ENCODE measurements around the gene MYO5B. TPM values are rescaled to one million over a fixed set of nuclear protein-coding genes. Genes with fewer than 3 reads are reported as not detected.
A peak's percentile ranks its signal among the peaks of the same experiment; 100 is the strongest.
"Not testable (repeated sequence)": the region's sequence is repeated elsewhere in the genome, so short reads cannot be mapped to it uniquely, and the experiment has no call there.

MYO5B gene
- polyA plus RNA-seq, 6 donors from 2014 or later: 0.44 TPM; not detected in 5

- H3K9me3 Mint-ChIP-seq: peaks cover 0 to under 1% (median 0%) of the 10 kb centered on the region in 7 donors
- H3K4me1 Mint-ChIP-seq: peaks cover 3 to 9% (median 6%) of the 10 kb centered on the region in 3 donors
- ATAC-seq (ENCODE audit: low read depth in 2 of 2) (no peak), DNase-seq (no peak)
- H3K27me3 Mint-ChIP-seq: no peaks in the 10 kb centered on the region
- H3K36me3 Mint-ChIP-seq: peaks cover 0 to 14% of the 10 kb centered on the region in 2 donors
- no peak overlapping the region for H3K4me3 Mint-ChIP-seq
- H3K27ac Mint-ChIP-seq: no peak overlapping the region
Observed at GRCh38 chr18:49802623-49803022, 392.3 kb downstream of the MYO5B start.

GRCh38 chr18:49800491-49800890 lies 394.5 kb downstream of the MYO5B start:
- H3K4me1 Mint-ChIP-seq; H3K9me3 Mint-ChIP-seq; DNase-seq; ATAC-seq (ENCODE audit: low read depth in 2 of 2); H3K4me3 Mint-ChIP-seq; H3K27me3 Mint-ChIP-seq; H3K27ac Mint-ChIP-seq: not testable (repeated sequence)
- H3K36me3 Mint-ChIP-seq: peaks cover 0 to 28% of the 10 kb centered on the region in 2 donors

GRCh38 chr18:49799806-49800205 lies 395.1 kb downstream of the MYO5B start:
- not testable (repeated sequence) for H3K9me3 Mint-ChIP-seq; H3K27ac Mint-ChIP-seq; H3K27me3 Mint-ChIP-seq; H3K4me1 Mint-ChIP-seq; DNase-seq; ATAC-seq (ENCODE audit: low read depth in 2 of 2); H3K4me3 Mint-ChIP-seq
- peaks cover 0 to 28% of the 10 kb centered on the region in 2 donors for H3K36me3 Mint-ChIP-seq

GRCh38 chr18:49798001-49798400 lies 396.9 kb downstream of the MYO5B start:
- H3K27me3 Mint-ChIP-seq: no peaks in the 10 kb centered on the region
- no peaks in the 10 kb centered on the region for H3K4me1 Mint-ChIP-seq
- H3K4me3 Mint-ChIP-seq: no peak overlapping the region
- no peak for ATAC-seq (ENCODE audit: low read depth in 2 of 2)
- H3K36me3 Mint-ChIP-seq: peaks cover 0 to 36% of the 10 kb centered on the region in 2 donors
- DNase-seq: no peak
- H3K9me3 Mint-ChIP-seq: no peaks in the 10 kb centered on the region
- peak overlapping the region in 1 of 6 donors; percentile 57 for H3K27ac Mint-ChIP-seq

GRCh38 chr18:49795612-49796552 lies 399.1 kb downstream of the MYO5B start:
- Mint-ChIP-seq H3K27me3 (no peaks in the 10 kb centered on the region), H3K4me1 (no peaks in the 10 kb centered on the region), H3K9me3 (no peaks in the 10 kb centered on the region), H3K27ac (no peak overlapping the region), H3K4me3 (no peak overlapping the region), H3K36me3 (peaks cover 7 to 44% of the 10 kb centered on the region in 2 donors)
- DNase-seq (no peak), ATAC-seq (ENCODE audit: low read depth in 2 of 2) (no peak)

- no peaks in the 10 kb centered on the region for H3K9me3 Mint-ChIP-seq
- ATAC-seq (ENCODE audit: low read depth in 2 of 2) (no peak), DNase-seq (no peak)
- no peaks in the 10 kb centered on the region for H3K27me3 Mint-ChIP-seq
- no peak overlapping the region for H3K27ac Mint-ChIP-seq
- no peaks in the 10 kb centered on the region for H3K4me1 Mint-ChIP-seq
- H3K36me3 Mint-ChIP-seq: peaks cover 13 to 39% of the 10 kb centered on the region in 2 donors
- H3K4me3 Mint-ChIP-seq: no peak overlapping the region
Observed at GRCh38 chr18:49794743-49795142, 400.2 kb downstream of the MYO5B start.

GRCh38 chr18:49789560-49790134 lies 405.3 kb downstream of the MYO5B start:
- H3K9me3 Mint-ChIP-seq; H3K27ac Mint-ChIP-seq; H3K27me3 Mint-ChIP-seq; ATAC-seq (ENCODE audit: low read depth in 2 of 2); DNase-seq; H3K4me3 Mint-ChIP-seq; H3K4me1 Mint-ChIP-seq: not testable (repeated sequence)
- H3K36me3 Mint-ChIP-seq: peaks cover 19 to 44% of the 10 kb centered on the region in 2 donors

GRCh38 chr18:49788327-49788898 lies 406.5 kb downstream of the MYO5B start:
- Mint-ChIP-seq H3K27me3 (no peaks in the 10 kb centered on the region), H3K36me3 (peaks cover 31 to 43% of the 10 kb centered on the region in 2 donors), H3K27ac (no peak overlapping the region), H3K4me3 (no peak overlapping the region), H3K9me3 (no peaks in the 10 kb centered on the region), H3K4me1 (no peaks in the 10 kb centered on the region)
- DNase-seq: no peak
- ATAC-seq (ENCODE audit: low read depth in 2 of 2): no peak

GRCh38 chr18:49786019-49786720 lies 408.8 kb downstream of the MYO5B start:
- no peaks in the 10 kb centered on the region for H3K27me3 Mint-ChIP-seq
- no peak overlapping the region for H3K4me3 Mint-ChIP-seq
- no peaks in the 10 kb centered on the region for H3K4me1 Mint-ChIP-seq
- no peak for ATAC-seq (ENCODE audit: low read depth in 2 of 2)
- no peaks in the 10 kb centered on the region for H3K9me3 Mint-ChIP-seq
- peaks cover 45 to 47% of the 10 kb centered on the region in 2 donors for H3K36me3 Mint-ChIP-seq
- H3K27ac Mint-ChIP-seq: no peak overlapping the region
- DNase-seq: no peak

GRCh38 chr18:49784427-49785185 lies 410.3 kb downstream of the MYO5B start:
- H3K27me3 Mint-ChIP-seq: no peaks in the 10 kb centered on the region
- H3K36me3 Mint-ChIP-seq: peaks cover 52 to 58% of the 10 kb centered on the region in 2 donors
- H3K9me3 Mint-ChIP-seq: peaks cover 0 to 11% (median 1%) of the 10 kb centered on the region in 7 donors
- no peaks in the 10 kb centered on the region for H3K4me1 Mint-ChIP-seq
- H3K27ac Mint-ChIP-seq: peak overlapping the region in 1 of 6 donors; percentile 37
- no peak overlapping the region for H3K4me3 Mint-ChIP-seq
- DNase-seq (no peak), ATAC-seq (ENCODE audit: low read depth in 2 of 2) (no peak)

- H3K4me1 Mint-ChIP-seq; DNase-seq; H3K4me3 Mint-ChIP-seq; H3K27me3 Mint-ChIP-seq; H3K27ac Mint-ChIP-seq; ATAC-seq (ENCODE audit: low read depth in 2 of 2): not testable (repeated sequence)
- peaks cover 3 to 11% (median 6%) of the 10 kb centered on the region in 7 donors for H3K9me3 Mint-ChIP-seq
- peaks cover 62 to 68% of the 10 kb centered on the region in 2 donors for H3K36me3 Mint-ChIP-seq
Observed at GRCh38 chr18:49783631-49784030, 411.3 kb downstream of the MYO5B start.

GRCh38 chr18:49778826-49779465 lies 416.0 kb downstream of the MYO5B start:
- Mint-ChIP-seq H3K27me3 (no peaks in the 10 kb centered on the region), H3K36me3 (peaks cover 50 to 66% of the 10 kb centered on the region in 2 donors), H3K9me3 (peaks cover 15 to 29% (median 27%) of the 10 kb centered on the region in 7 donors), H3K4me1 (no peaks in the 10 kb centered on the region), H3K4me3 (no peak overlapping the region), H3K27ac (no peak overlapping the region)
- no peak for ATAC-seq (ENCODE audit: low read depth in 2 of 2)
- DNase-seq: no peak

Data from naive B cell (primary cell).